ENCODE measurements around the gene FGGY. TPM values are rescaled to one million over a fixed set of nuclear protein-coding genes. Genes with fewer than 3 reads are reported as not detected.
"Not testable (repeated sequence)": the region's sequence is repeated elsewhere in the genome, so short reads cannot be mapped to it uniquely, and the experiment has no call there.

FGGY gene
- total RNA-seq, 1 experiment from 2014 or later, result 4.7 TPM

GRCh38 chr1:59455206-59455605, 158.3 kb downstream of the FGGY start:
- Histone ChIP-seq H3K4me2 (ENCODE audit: low read depth, low read length, poor library complexity, severe bottlenecking) (no peak overlapping the region), H3K79me2 (ENCODE audit: low read length) (no peaks in the 10 kb centered on the region), H3K9me2 (replicated peaks; ENCODE audit: insufficient read depth, low read length) (no peaks in the 10 kb centered on the region), H3K9ac (ENCODE audit: low read length) (no peak overlapping the region), H2AFZ (ENCODE audit: low read length) (no peak overlapping the region), H4K20me1 (ENCODE audit: insufficient read depth, low read depth, low read length) (peaks cover 3% of the 10 kb centered on the region; the same call in 1 of the 2 replicates), H3K27ac (ENCODE audit: low read length) (no peak overlapping the region), H3K36me3 (ENCODE audit: insufficient read depth, low read length) (no peaks in the 10 kb centered on the region), H3K27me3 (ENCODE audit: low read length) (no peaks in the 10 kb centered on the region), H3K4me3 (ENCODE audit: low read length) (no peak overlapping the region), H3K4me1 (ENCODE audit: low read length) (no peaks in the 10 kb centered on the region; the same call in 1 of the 2 replicates), H3K9me3 (ENCODE audit: low read length) (no peaks in the 10 kb centered on the region)
- DNase-seq, result no peak

GRCh38 chr1:59457786-59458185, 160.9 kb downstream of the FGGY start:
- Histone ChIP-seq H3K27me3 (ENCODE audit: low read length) (no peaks in the 10 kb centered on the region), H3K79me2 (ENCODE audit: low read length) (no peaks in the 10 kb centered on the region), H3K4me3 (ENCODE audit: low read length) (no peak overlapping the region), H2AFZ (ENCODE audit: low read length) (no peak overlapping the region), H3K36me3 (ENCODE audit: insufficient read depth, low read length) (no peaks in the 10 kb centered on the region), H3K9ac (ENCODE audit: low read length) (no peak overlapping the region), H4K20me1 (ENCODE audit: insufficient read depth, low read depth, low read length) (peaks cover 3% of the 10 kb centered on the region; the same call in 1 of the 2 replicates), H3K27ac (ENCODE audit: low read length) (no peak overlapping the region), H3K9me3 (ENCODE audit: low read length) (no peaks in the 10 kb centered on the region), H3K9me2 (replicated peaks; ENCODE audit: insufficient read depth, low read length) (no peaks in the 10 kb centered on the region), H3K4me2 (ENCODE audit: low read depth, low read length, poor library complexity, severe bottlenecking) (no peak overlapping the region), H3K4me1 (ENCODE audit: low read length) (no peaks in the 10 kb centered on the region; the same call in 1 of the 2 replicates)
- DNase-seq, result no peak

GRCh38 chr1:59458884-59459283, 162.0 kb downstream of the FGGY start:
- H3K4me2 ChIP-seq (ENCODE audit: low read depth, low read length, poor library complexity, severe bottlenecking), result no peak overlapping the region
- no peaks in the 10 kb centered on the region for H3K9me3 ChIP-seq (ENCODE audit: low read length)
- no peaks in the 10 kb centered on the region for H3K27me3 ChIP-seq (ENCODE audit: low read length)

GRCh38 chr1:59462942-59463341, 166.0 kb downstream of the FGGY start:
- not testable (repeated sequence) for H2AFZ ChIP-seq (ENCODE audit: low read length); H3K9ac ChIP-seq (ENCODE audit: low read length); H3K36me3 ChIP-seq (ENCODE audit: insufficient read depth, low read length); H3K4me1 ChIP-seq (ENCODE audit: low read length); H4K20me1 ChIP-seq (ENCODE audit: insufficient read depth, low read depth, low read length); DNase-seq; H3K79me2 ChIP-seq (ENCODE audit: low read length); H3K4me3 ChIP-seq (ENCODE audit: low read length); H3K4me2 ChIP-seq (ENCODE audit: low read depth, low read length, poor library complexity, severe bottlenecking); H3K9me3 ChIP-seq (ENCODE audit: low read length); H3K27me3 ChIP-seq (ENCODE audit: low read length); H3K9me2 ChIP-seq (replicated peaks; ENCODE audit: insufficient read depth, low read length); H3K27ac ChIP-seq (ENCODE audit: low read length)

More at GRCh38 chr1:59458884-59459283, 162.0 kb downstream of the FGGY start:
- Histone ChIP-seq H3K79me2 (ENCODE audit: low read length) (no peaks in the 10 kb centered on the region), H2AFZ (ENCODE audit: low read length) (no peak overlapping the region), H3K4me1 (ENCODE audit: low read length) (no peaks in the 10 kb centered on the region), H3K4me3 (ENCODE audit: low read length) (no peak overlapping the region), H3K9ac (ENCODE audit: low read length) (no peak overlapping the region), H3K27ac (ENCODE audit: low read length) (no peak overlapping the region), H4K20me1 (ENCODE audit: insufficient read depth, low read depth, low read length) (peaks cover 1% of the 10 kb centered on the region; the same call in 1 of the 2 replicates), H3K36me3 (ENCODE audit: insufficient read depth, low read length) (no peaks in the 10 kb centered on the region), H3K9me2 (replicated peaks; ENCODE audit: insufficient read depth, low read length) (no peaks in the 10 kb centered on the region)
- DNase-seq, result no peak

- H3K27ac ChIP-seq (ENCODE audit: low read length); H3K9me3 ChIP-seq (ENCODE audit: low read length); H4K20me1 ChIP-seq (ENCODE audit: insufficient read depth, low read depth, low read length); H3K79me2 ChIP-seq (ENCODE audit: low read length); H3K4me3 ChIP-seq (ENCODE audit: low read length); H2AFZ ChIP-seq (ENCODE audit: low read length); H3K9ac ChIP-seq (ENCODE audit: low read length); H3K9me2 ChIP-seq (replicated peaks; ENCODE audit: insufficient read depth, low read length); H3K27me3 ChIP-seq (ENCODE audit: low read length); H3K4me1 ChIP-seq (ENCODE audit: low read length); H3K4me2 ChIP-seq (ENCODE audit: low read depth, low read length, poor library complexity, severe bottlenecking); DNase-seq; H3K36me3 ChIP-seq (ENCODE audit: insufficient read depth, low read length): not testable (repeated sequence)
Observed at GRCh38 chr1:59465478-59465877, 168.6 kb downstream of the FGGY start.

- H2AFZ ChIP-seq (ENCODE audit: low read length), result no peak overlapping the region
- DNase-seq, result no peak
- H3K4me3 ChIP-seq (ENCODE audit: low read length), result no peak overlapping the region
- H3K4me1 ChIP-seq (ENCODE audit: low read length), result no peaks in the 10 kb centered on the region
- no peaks in the 10 kb centered on the region for H3K79me2 ChIP-seq (ENCODE audit: low read length)
- no peaks in the 10 kb centered on the region for H3K9me2 ChIP-seq (replicated peaks; ENCODE audit: insufficient read depth, low read length)
- H3K27me3 ChIP-seq (ENCODE audit: low read length), result no peaks in the 10 kb centered on the region
- no peaks in the 10 kb centered on the region for H3K36me3 ChIP-seq (ENCODE audit: insufficient read depth, low read length)
- no peak overlapping the region for H3K9ac ChIP-seq (ENCODE audit: low read length)
- H3K9me3 ChIP-seq (ENCODE audit: low read length), result no peaks in the 10 kb centered on the region
- H3K27ac ChIP-seq (ENCODE audit: low read length), result no peak overlapping the region
- no peak overlapping the region for H3K4me2 ChIP-seq (ENCODE audit: low read depth, low read length, poor library complexity, severe bottlenecking)
- H4K20me1 ChIP-seq (ENCODE audit: insufficient read depth, low read depth, low read length), result no peaks in the 10 kb centered on the region
Observed at GRCh38 chr1:59468828-59469428, 172.0 kb downstream of the FGGY start.

- H3K4me1 ChIP-seq (ENCODE audit: low read length); H3K36me3 ChIP-seq (ENCODE audit: insufficient read depth, low read length); H3K4me2 ChIP-seq (ENCODE audit: low read depth, low read length, poor library complexity, severe bottlenecking); H3K9me2 ChIP-seq (replicated peaks; ENCODE audit: insufficient read depth, low read length); H3K27me3 ChIP-seq (ENCODE audit: low read length); H3K9ac ChIP-seq (ENCODE audit: low read length); H3K79me2 ChIP-seq (ENCODE audit: low read length); H3K4me3 ChIP-seq (ENCODE audit: low read length); H3K27ac ChIP-seq (ENCODE audit: low read length); DNase-seq; H3K9me3 ChIP-seq (ENCODE audit: low read length); H2AFZ ChIP-seq (ENCODE audit: low read length); H4K20me1 ChIP-seq (ENCODE audit: insufficient read depth, low read depth, low read length): not testable (repeated sequence)
Observed at GRCh38 chr1:59471991-59472570, 175.2 kb downstream of the FGGY start.

- Histone ChIP-seq H3K9me2 (replicated peaks; ENCODE audit: insufficient read depth, low read length) (no peaks in the 10 kb centered on the region), H4K20me1 (ENCODE audit: insufficient read depth, low read depth, low read length) (no peaks in the 10 kb centered on the region), H3K9me3 (ENCODE audit: low read length) (no peaks in the 10 kb centered on the region), H3K4me2 (ENCODE audit: low read depth, low read length, poor library complexity, severe bottlenecking) (no peak overlapping the region), H2AFZ (ENCODE audit: low read length) (no peak overlapping the region), H3K27ac (ENCODE audit: low read length) (no peak overlapping the region), H3K4me3 (ENCODE audit: low read length) (no peak overlapping the region), H3K9ac (ENCODE audit: low read length) (no peak overlapping the region), H3K27me3 (ENCODE audit: low read length) (no peaks in the 10 kb centered on the region), H3K36me3 (ENCODE audit: insufficient read depth, low read length) (no peaks in the 10 kb centered on the region), H3K79me2 (ENCODE audit: low read length) (no peaks in the 10 kb centered on the region), H3K4me1 (ENCODE audit: low read length) (no peaks in the 10 kb centered on the region)
- no peak for DNase-seq
Observed at GRCh38 chr1:59473831-59474230, 176.9 kb downstream of the FGGY start.
